Liver (tissue), 9 donors: ENCODE data around the gene GLI1. TPM values are rescaled to one million over a fixed set of nuclear protein-coding genes. Genes with fewer than 3 reads are reported as not detected.

Source experiments
- DNase-seq: peaks from one replicate; pipeline ENCODE4 v3.0.0-alpha.2; 2017; ENCODE audit warnings: low spot score
- H3K27ac ChIP-seq, 2 donors: one replicate each; pipeline ENCODE4 v1.7.0; 2013; ENCODE audit warnings: inconsistent platforms in 2 of 2, low read length in 2 of 2, control low read depth in 1 of 2, low read depth in 1 of 2, mild to moderate bottlenecking in 1 of 2
- H3K27me3 ChIP-seq, 4 donors: one replicate each; pipeline versions ENCODE4 v1.6.1 to v1.7.0; 2013; ENCODE audit warnings: low read length in 3 of 4, inconsistent platforms in 1 of 4, mild to moderate bottlenecking in 1 of 4, moderate library complexity in 1 of 4; ENCODE audit not compliant: control insufficient read depth in 4 of 4, insufficient read depth in 4 of 4
- H3K36me3 ChIP-seq, 4 donors: one replicate each; pipeline versions ENCODE4 v1.6.1 to v1.7.0; 2013; ENCODE audit warnings: low read length in 3 of 4, mild to moderate bottlenecking in 3 of 4, low read depth in 1 of 4, moderate library complexity in 1 of 4; ENCODE audit not compliant: control insufficient read depth in 4 of 4, insufficient read depth in 3 of 4
- H3K4me1 ChIP-seq, 4 donors: one replicate each; pipeline versions ENCODE4 v1.6.1 to v1.7.0; 2013; ENCODE audit warnings: low read length in 3 of 4, mild to moderate bottlenecking in 3 of 4, moderate library complexity in 1 of 4; ENCODE audit not compliant: control insufficient read depth in 4 of 4, insufficient read depth in 4 of 4
- H3K4me3 ChIP-seq, 3 donors: one replicate each; pipeline versions ENCODE4 v1.6.1 to v1.7.0; 2013; ENCODE audit warnings: low read length in 3 of 3, control low read depth in 1 of 3, low read depth in 1 of 3, mild to moderate bottlenecking in 1 of 3
- H3K9ac ChIP-seq, 2 donors: one replicate each; pipeline ENCODE4 v1.7.0; 2013; ENCODE audit warnings: low read length in 2 of 2, mild to moderate bottlenecking in 2 of 2, moderate library complexity in 2 of 2, control low read depth in 1 of 2, low read depth in 1 of 2
- H3K9me3 ChIP-seq, 4 donors: one replicate each; pipeline versions ENCODE4 v1.6.1 to v1.7.0; 2013; ENCODE audit warnings: low read length in 3 of 4; ENCODE audit not compliant: control insufficient read depth in 4 of 4
- CTCF ChIP-seq: fragments of 150-350 bp; IDR thresholded peaks from 2 replicates; pipeline ENCODE4 v1.5.1; 2017; ENCODE audit warnings: improper control_type of control experiment, low read depth, low read length; ENCODE audit not compliant: missing input control
- EGR1 ChIP-seq, 2 donors: IDR thresholded peaks; 2 replicates each; pipeline ENCODE4 v1.6.1; 2016 to 2018; ENCODE audit warnings: antibody characterized with exemption in 2 of 2, low read depth in 2 of 2
- FOXA1 ChIP-seq: IDR thresholded peaks from 2 replicates; pipeline ENCODE4 v1.6.1; 2016; ENCODE audit warnings: antibody characterized with exemption
- FOXA2 ChIP-seq: IDR thresholded peaks from 2 replicates; pipeline ENCODE4 v1.6.1; 2016; ENCODE audit warnings: antibody characterized with exemption
- GABPA ChIP-seq, 2 donors: IDR thresholded peaks in 1 of 2; conservative IDR thresholded peaks in 1 of 2; 2 replicates each; pipeline ENCODE4 v1.6.1; 2016; ENCODE audit warnings: antibody characterized with exemption in 2 of 2, mild to moderate bottlenecking in 1 of 2, moderate library complexity in 1 of 2
- HNF4A ChIP-seq, 2 donors: conservative IDR thresholded peaks; 2 replicates each; pipeline ENCODE4 v1.6.1; 2016; ENCODE audit warnings: antibody characterized with exemption in 2 of 2, mild to moderate bottlenecking in 2 of 2
- HNF4G ChIP-seq: IDR thresholded peaks from 2 replicates; pipeline ENCODE4 v1.6.1; 2016; ENCODE audit warnings: antibody characterized with exemption
- JUND ChIP-seq, 2 donors: IDR thresholded peaks; 2 replicates each; pipeline ENCODE4 v1.6.1; 2016; ENCODE audit warnings: antibody characterized with exemption in 2 of 2
- NR2F2 ChIP-seq: IDR thresholded peaks from 2 replicates; pipeline ENCODE4 v1.6.1; 2016; ENCODE audit warnings: antibody characterized with exemption
- RAD21 ChIP-seq, 2 donors: IDR thresholded peaks; 2 replicates each; pipeline ENCODE4 v1.6.1; 2016; ENCODE audit warnings: antibody characterized with exemption in 2 of 2, mild to moderate bottlenecking in 2 of 2
- REST ChIP-seq: IDR thresholded peaks from 2 replicates; pipeline ENCODE4 v1.6.1; 2016; ENCODE audit warnings: antibody characterized with exemption, mild to moderate bottlenecking
- RXRA ChIP-seq, 2 donors: IDR thresholded peaks; 2 replicates each; pipeline ENCODE4 v1.6.1; 2017 to 2018; ENCODE audit warnings: antibody characterized with exemption in 2 of 2, mild to moderate bottlenecking in 1 of 2
- SP1 ChIP-seq: IDR thresholded peaks from 2 replicates; pipeline ENCODE4 v1.6.1; 2018; ENCODE audit warnings: antibody characterized with exemption, mild to moderate bottlenecking
- TAF1 ChIP-seq: conservative IDR thresholded peaks from 2 replicates; pipeline ENCODE4 v1.6.1; 2016; ENCODE audit warnings: antibody characterized with exemption, mild to moderate bottlenecking
- YY1 ChIP-seq: IDR thresholded peaks from 2 replicates; pipeline ENCODE4 v1.6.1; 2016; ENCODE audit warnings: antibody characterized with exemption, mild to moderate bottlenecking
- WGBS: extraction: QIAGEN DNeasy Blood & Tissue Kit; methylation state at CpG from one replicate; pipeline ENCODE4 v1.1.7; 2013; 5-methylcytosine and 5-hydroxymethylcytosine counted together
- polyA plus RNA-seq, 2 donors: library from polyadenylated mRNA; stranded (reverse) in 1 of 2; unstranded in 1 of 2; fragments of 200-250 nt in 1 of 2; fragments of >200 nt in 1 of 2; fragmentation: Nextera tagmentation in 1 of 2; extraction: Ambion mirVana in 1 of 2; gene quantifications; one replicate each; pipeline versions ENCODE4 v1.2.1 to v1.2.3, GENCODE V29; 2013 to 2015
- total RNA-seq, 2 donors: library from RNA; depleted of rRNA; stranded (reverse); fragments of >200 nt; gene quantifications; one replicate each; pipeline ENCODE4 v1.2.3, GENCODE V29; 2014
- TF ChIP-seq, protein P1 (sequence below): IDR thresholded peaks from 2 replicates; pipeline ENCODE4 v1.6.1; 2016; ENCODE audit warnings: antibody characterized with exemption
- TF ChIP-seq, protein P2 (sequence below): IDR thresholded peaks from 2 replicates; pipeline ENCODE4 v1.6.1; 2016; ENCODE audit warnings: antibody characterized with exemption
- TF ChIP-seq, protein P3 (sequence below): IDR thresholded peaks from 2 replicates; pipeline ENCODE4 v1.6.1; 2016; ENCODE audit warnings: antibody characterized with exemption
- donor health status: healthy.
- donor health status: healthy.
- donor health status: healthy.
- donor health status: healthy.
- donor health status: healthy.

GLI1 gene
- total and polyA plus RNA-seq, 4 donors = 0.09 to 0.44 (median 0.24) TPM

DNA sequence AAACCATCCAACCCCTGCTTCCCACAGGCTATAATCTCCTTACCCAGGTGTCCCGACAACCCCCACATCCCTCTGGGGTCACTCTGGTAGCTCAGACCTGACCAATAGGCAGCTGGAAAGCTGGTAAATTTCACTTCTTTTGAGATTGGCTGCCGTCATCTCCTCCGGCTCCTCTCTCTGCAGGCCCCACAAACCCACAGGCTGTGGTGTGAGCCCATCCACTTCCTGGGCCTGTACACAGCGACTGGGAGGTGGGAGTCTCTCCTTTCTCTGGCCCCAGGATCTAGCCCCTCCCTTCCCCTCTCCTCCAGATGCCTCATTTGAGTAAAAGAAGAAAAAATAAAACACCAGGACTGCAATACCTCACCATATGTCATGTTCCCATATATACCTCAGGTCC, 24.3 kb upstream of the GLI1 start:
- Histone ChIP-seq H3K9ac (peak overlapping the region; percentile 63 to 98), H3K36me3 (no peaks in the 10 kb centered on the region), H3K27me3 (no peaks in the 10 kb centered on the region), H3K9me3 (no peaks in the 10 kb centered on the region), H3K4me3 (peak overlapping the region; percentile 68 to 86 (median 75)), H3K27ac (peak overlapping the region; percentile 90 to 93), H3K4me1 (peaks cover 0 to 29% (median 13%) of the 10 kb centered on the region in 4 donors)
- DNase-seq = no peak
- WGBS = 21% methylated on average over 4 of the region's 4 CpGs
- TF ChIP-seq EGR1 (IDR thresholded peaks at IDR 0.05; ENCODE audit: low read depth in 2 of 2) (no peak), REST (no peak), YY1 (no peak), NR2F2 (no peak), FOXA1 (no peak), HNF4G (no peak)

- peak overlapping the region; percentile 31 to 50 (median 42) for H3K4me3 ChIP-seq
Measured at GRCh38 chr12:57438400-57438799, 21.2 kb upstream of the GLI1 start.

More at GRCh38 chr12:57438400-57438799, 21.2 kb upstream of the GLI1 start:
- 29% methylated on average over 1 of the region's 1 CpG for WGBS
- Histone ChIP-seq H3K27ac (peak overlapping the region; percentile 66 to 90), H3K4me1 (peaks cover 0 to 28% (median 16%) of the 10 kb centered on the region in 4 donors), H3K9ac (peak overlapping the region in 1 of 2 donors; percentile 86), H3K9me3 (no peaks in the 10 kb centered on the region), H3K36me3 (peaks cover 0 to 10% (median 2%) of the 10 kb centered on the region in 4 donors), H3K27me3 (no peaks in the 10 kb centered on the region)
- no peak for DNase-seq
- TF ChIP-seq NR2F2 (no peak), FOXA1 (no peak), RXRA (IDR thresholded peaks at IDR 0.05) (no peak), YY1 (no peak), JUND (IDR thresholded peaks at IDR 0.05) (no peak), EGR1 (IDR thresholded peaks at IDR 0.05; ENCODE audit: low read depth in 2 of 2) (no peak), HNF4G (no peak), SP1 (no peak), FOXA2 (no peak), CTCF (no peak), GABPA (IDR thresholded peaks at IDR 0.05 in 1 of 2, conservative IDR thresholded peaks at IDR 0.05 in 1 of 2) (no peak), HNF4A (conservative IDR thresholded peaks at IDR 0.05) (no peak), TAF1 (no peak), RAD21 (IDR thresholded peaks at IDR 0.05) (no peak), REST (no peak)
- TF ChIP-seq, protein P1, sequence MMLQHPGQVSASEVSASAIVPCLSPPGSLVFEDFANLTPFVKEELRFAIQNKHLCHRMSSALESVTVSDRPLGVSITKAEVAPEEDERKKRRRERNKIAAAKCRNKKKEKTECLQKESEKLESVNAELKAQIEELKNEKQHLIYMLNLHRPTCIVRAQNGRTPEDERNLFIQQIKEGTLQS = no peak
- TF ChIP-seq, protein P2, sequence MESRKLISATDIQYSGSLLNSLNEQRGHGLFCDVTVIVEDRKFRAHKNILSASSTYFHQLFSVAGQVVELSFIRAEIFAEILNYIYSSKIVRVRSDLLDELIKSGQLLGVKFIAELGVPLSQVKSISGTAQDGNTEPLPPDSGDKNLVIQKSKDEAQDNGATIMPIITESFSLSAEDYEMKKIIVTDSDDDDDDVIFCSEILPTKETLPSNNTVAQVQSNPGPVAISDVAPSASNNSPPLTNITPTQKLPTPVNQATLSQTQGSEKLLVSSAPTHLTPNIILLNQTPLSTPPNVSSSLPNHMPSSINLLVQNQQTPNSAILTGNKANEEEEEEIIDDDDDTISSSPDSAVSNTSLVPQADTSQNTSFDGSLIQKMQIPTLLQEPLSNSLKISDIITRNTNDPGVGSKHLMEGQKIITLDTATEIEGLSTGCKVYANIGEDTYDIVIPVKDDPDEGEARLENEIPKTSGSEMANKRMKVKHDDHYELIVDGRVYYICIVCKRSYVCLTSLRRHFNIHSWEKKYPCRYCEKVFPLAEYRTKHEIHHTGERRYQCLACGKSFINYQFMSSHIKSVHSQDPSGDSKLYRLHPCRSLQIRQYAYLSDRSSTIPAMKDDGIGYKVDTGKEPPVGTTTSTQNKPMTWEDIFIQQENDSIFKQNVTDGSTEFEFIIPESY = no peak
- TF ChIP-seq, protein P3, sequence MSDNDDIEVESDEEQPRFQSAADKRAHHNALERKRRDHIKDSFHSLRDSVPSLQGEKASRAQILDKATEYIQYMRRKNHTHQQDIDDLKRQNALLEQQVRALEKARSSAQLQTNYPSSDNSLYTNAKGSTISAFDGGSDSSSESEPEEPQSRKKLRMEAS = no peak
